ENCODE measurements around the gene APEH. TPM values are rescaled to one million over a fixed set of nuclear protein-coding genes. Genes with fewer than 3 reads are reported as not detected.

The APEH gene
- total and polyA plus RNA-seq, 9 of the 15 experiments (the other 6 are each of a cell fraction or from before 2014, with no cell fraction given), result 70.9 to 177 (median 117) TPM

- TF ChIP-seq PRMT5 (CRISPR knock-in tag; IDR thresholded peaks at IDR 0.05) (no peak), GABPA (tag; conservative IDR thresholded peaks at IDR 0.05; ENCODE audit: low read depth) (0 out of 2 replicates have a peak, but pooled peaks have one; percentile 20), USF1 (CRISPR knock-in tag; IDR thresholded peaks at IDR 0.05) (peak; percentile 69), L3MBTL2 (IDR thresholded peaks at IDR 0.05) (peak; percentile 80), MYNN (IDR thresholded peaks at IDR 0.05) (no peak), MYNN (CRISPR knock-in tag; IDR thresholded peaks at IDR 0.05) (no peak), ZNF318 (IDR thresholded peaks at IDR 0.05; ENCODE audit: borderline replicate concordance in 1 of 2, low read depth in 1 of 2) (no peak), LCOR (CRISPR knock-in tag; IDR thresholded peaks at IDR 0.05) (peak; percentile 28; the same call in 1 of the 2 replicates), SIRT6 (IDR thresholded peaks at IDR 0.05; ENCODE audit: low read depth, low read length) (no peak), THRB (CRISPR knock-in tag; conservative IDR thresholded peaks at IDR 0.05) (no peak), ZKSCAN1 (IDR thresholded peaks at IDR 0.05; ENCODE audit: low read depth, low read length) (no peak)
- TF ChIP-seq, protein P1, sequence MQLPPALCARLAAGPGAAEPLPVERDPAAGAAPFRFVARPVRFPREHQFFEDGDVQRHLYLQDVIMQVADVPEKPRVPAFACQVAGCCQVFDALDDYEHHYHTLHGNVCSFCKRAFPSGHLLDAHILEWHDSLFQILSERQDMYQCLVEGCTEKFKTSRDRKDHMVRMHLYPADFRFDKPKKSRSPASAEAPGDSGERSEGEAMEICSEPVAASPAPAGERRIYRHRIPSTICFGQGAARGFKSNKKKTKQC (CRISPR knock-in tag; IDR thresholded peaks at IDR 0.05), result no peak; the same call in 1 of the 2 replicates
These were observed 49.7 kb downstream of the APEH start, which contains the start of gene GMPPB (continued) for GRCh38 chr3:49723628-49724551.
